CD4-positive, alpha-beta memory T cell (primary cell): ENCODE data around the gene SH3RF1. TPM values are rescaled to one million over a fixed set of nuclear protein-coding genes. Genes with fewer than 3 reads are reported as not detected.

Experiments used
- CTCF ChIA-PET: fragments of 350-600 bp; sonication (Branson Sonifier 250); formaldehyde crosslinking; loops from one replicate; lab custom pipeline; 2021; ENCODE audit warnings: inconsistent platforms; ENCODE audit not compliant: partially characterized antibody; lab: Charles Lee
- POLR2A ChIA-PET: fragments of 350-600 bp; sonication (Branson Sonifier 250); formaldehyde crosslinking; loops from one replicate; lab custom pipeline; 2021; ENCODE audit not compliant: partially characterized antibody; lab: Charles Lee
- DNase-seq, 5 donors: peaks; one replicate each; pipeline versions ENCODE4 v3.0.0 to v3.0.0-alpha.2; 2020 to 2022; ENCODE audit warnings: mixed read lengths in 1 of 5
- H3K27ac ChIP-seq: one replicate; pipeline ENCODE4 v1.7.0; 2013; ENCODE audit warnings: low read depth, low read length
- H3K27me3 ChIP-seq: 2 replicates; pipeline ENCODE4 v1.7.0; 2013; ENCODE audit warnings: mild to moderate bottlenecking, low read length, moderate library complexity; ENCODE audit not compliant: insufficient read depth
- H3K36me3 ChIP-seq: 2 replicates; pipeline ENCODE4 v1.7.0; 2013; ENCODE audit warnings: mild to moderate bottlenecking, low read length, moderate library complexity; ENCODE audit not compliant: insufficient read depth
- H3K4me1 ChIP-seq: 2 replicates; pipeline ENCODE4 v1.7.0; 2013; ENCODE audit warnings: mild to moderate bottlenecking, low read length, moderate library complexity; ENCODE audit not compliant: insufficient read depth
- H3K4me3 ChIP-seq, 2 donors: one replicate each; pipeline ENCODE4 v1.7.0; 2013; ENCODE audit warnings: low read length in 2 of 2, mild to moderate bottlenecking in 1 of 2
- H3K9me3 ChIP-seq, 2 donors: one replicate each; pipeline ENCODE4 v1.7.0; 2013; ENCODE audit warnings: low read length in 2 of 2, control low read depth in 1 of 2; ENCODE audit not compliant: control insufficient read depth in 1 of 2
- H3K27ac Mint-ChIP-seq, 7 donors: one replicate each; pipeline ENCODE4 v1.8.0; 2020 to 2021; ENCODE audit warnings: mixed read lengths in 7 of 7, mild to moderate bottlenecking in 6 of 7, inconsistent platforms in 3 of 7, moderate library complexity in 3 of 7
- H3K27me3 Mint-ChIP-seq, 2 donors: one replicate each; pipeline ENCODE4 v1.8.0; 2020 to 2021; ENCODE audit warnings: mixed read lengths in 2 of 2
- H3K36me3 Mint-ChIP-seq, 2 donors: one replicate each; pipeline ENCODE4 v1.8.0; 2020 to 2021; ENCODE audit warnings: mixed read lengths in 2 of 2, inconsistent platforms in 1 of 2, mild to moderate bottlenecking in 1 of 2
- H3K4me1 Mint-ChIP-seq, 4 donors: one replicate each; pipeline ENCODE4 v1.8.0; 2020 to 2021; ENCODE audit warnings: mixed read lengths in 4 of 4, mild to moderate bottlenecking in 1 of 4
- H3K4me3 Mint-ChIP-seq, 8 donors: one replicate each; pipeline ENCODE4 v1.8.0; 2020 to 2021; ENCODE audit warnings: mixed read lengths in 8 of 8, mild to moderate bottlenecking in 7 of 8, moderate library complexity in 6 of 8, inconsistent platforms in 3 of 8
- H3K9me3 Mint-ChIP-seq, 8 donors: one replicate each; pipeline ENCODE4 v1.8.0; 2020 to 2021; ENCODE audit warnings: mixed read lengths in 8 of 8, mild to moderate bottlenecking in 5 of 8, inconsistent platforms in 3 of 8, moderate library complexity in 1 of 8
- intact Hi-C: fragments of 100-400 bp; cut with micrococcal nuclease; formaldehyde crosslinking; loops from one replicate; pipeline ENCODE4 v1.15.1; 2023
- polyA plus RNA-seq, 2 donors: library from polyadenylated mRNA; unstranded; fragments of 300-500 nt; fragmentation: Illumina TruSeq; gene quantifications; one replicate each; pipeline ENCODE4 v1.2.3, GENCODE V29; 2021
- total RNA-seq, 2 experiments: library from RNA; stranded (reverse); gene quantifications; one replicate each; pipeline ENCODE4 v1.2.3, GENCODE V29; 2021

Gene SH3RF1
- total and polyA plus RNA-seq, 4 experiments from 2014 or later, result 0.11 to 0.15 TPM; not detected in 2

GRCh38 chr4:169221662-169222061 lies 49.1 kb downstream of the SH3RF1 start:
- Histone ChIP-seq H3K36me3 (no peaks in the 10 kb centered on the region), H3K27ac (no peak overlapping the region), H3K4me1 (no peaks in the 10 kb centered on the region), H3K27me3 (no peaks in the 10 kb centered on the region), H3K4me3 (no peak overlapping the region), H3K9me3 (no peaks in the 10 kb centered on the region)
- H3K4me1 Mint-ChIP-seq, result no peaks in the 10 kb centered on the region
- CTCF ChIA-PET, result no interaction called here
- peaks cover 0 to 2% (median 0%) of the 10 kb centered on the region in 8 donors for H3K9me3 Mint-ChIP-seq
- no peak for DNase-seq
- H3K4me3 Mint-ChIP-seq, result no peak overlapping the region
- POLR2A ChIA-PET, result no interaction called here
- no peak overlapping the region for H3K27ac Mint-ChIP-seq
- peaks cover 0 to 6% of the 10 kb centered on the region in 2 donors for H3K27me3 Mint-ChIP-seq
- intact Hi-C loops, result no loop called here
- H3K36me3 Mint-ChIP-seq, result no peaks in the 10 kb centered on the region

- no peaks in the 10 kb centered on the region for H3K36me3 Mint-ChIP-seq
These were observed 49.8 kb downstream of the SH3RF1 start for GRCh38 chr4:169220854-169221411.

GRCh38 chr4:169220447-169220846 lies 50.3 kb downstream of the SH3RF1 start:
- CTCF ChIA-PET, result no interaction called here

More at GRCh38 chr4:169220854-169221411, 49.8 kb downstream of the SH3RF1 start:
- Mint-ChIP-seq H3K4me1 (no peaks in the 10 kb centered on the region), H3K27ac (no peak overlapping the region), H3K27me3 (peaks cover 0 to 7% of the 10 kb centered on the region in 2 donors), H3K9me3 (peaks cover 0 to 2% (median 0%) of the 10 kb centered on the region in 8 donors), H3K4me3 (no peak overlapping the region)
- Histone ChIP-seq H3K27me3 (no peaks in the 10 kb centered on the region), H3K9me3 (no peaks in the 10 kb centered on the region), H3K4me1 (no peaks in the 10 kb centered on the region), H3K36me3 (no peaks in the 10 kb centered on the region), H3K4me3 (no peak overlapping the region), H3K27ac (no peak overlapping the region)
- intact Hi-C loops, result no loop called here
- ChIA-PET POLR2A (no interaction called here), CTCF (no interaction called here)
- no peak for DNase-seq

GRCh38 chr4:169219440-169219839 lies 51.3 kb downstream of the SH3RF1 start:
- Mint-ChIP-seq H3K36me3 (no peaks in the 10 kb centered on the region), H3K9me3 (peaks cover 0 to 2% (median 0%) of the 10 kb centered on the region in 8 donors), H3K27ac (no peak overlapping the region), H3K4me1 (no peaks in the 10 kb centered on the region), H3K4me3 (no peak overlapping the region), H3K27me3 (peaks cover 0 to 8% of the 10 kb centered on the region in 2 donors)
- intact Hi-C loops, result no loop called here
- Histone ChIP-seq H3K36me3 (no peaks in the 10 kb centered on the region), H3K4me3 (no peak overlapping the region), H3K9me3 (no peaks in the 10 kb centered on the region), H3K27me3 (no peaks in the 10 kb centered on the region), H3K27ac (no peak overlapping the region), H3K4me1 (no peaks in the 10 kb centered on the region)
- CTCF ChIA-PET, result no interaction called here
- DNase-seq, result no peak
- POLR2A ChIA-PET, result no interaction called here

More at GRCh38 chr4:169220447-169220846, 50.3 kb downstream of the SH3RF1 start:
- Mint-ChIP-seq H3K4me3 (no peak overlapping the region), H3K36me3 (no peaks in the 10 kb centered on the region), H3K9me3 (peaks cover 0 to 2% (median 0%) of the 10 kb centered on the region in 8 donors), H3K27me3 (peaks cover 0 to 8% of the 10 kb centered on the region in 2 donors), H3K27ac (no peak overlapping the region), H3K4me1 (no peaks in the 10 kb centered on the region)
- Histone ChIP-seq H3K36me3 (no peaks in the 10 kb centered on the region), H3K4me1 (no peaks in the 10 kb centered on the region), H3K27ac (no peak overlapping the region), H3K27me3 (no peaks in the 10 kb centered on the region), H3K4me3 (no peak overlapping the region), H3K9me3 (no peaks in the 10 kb centered on the region)
- no peak for DNase-seq
- POLR2A ChIA-PET, result no interaction called here
- intact Hi-C loops, result no loop called here

- CTCF ChIA-PET, result no interaction called here
- no peaks in the 10 kb centered on the region for H3K4me1 Mint-ChIP-seq
- H3K27ac ChIP-seq, result no peak overlapping the region
These were observed 55.1 kb downstream of the SH3RF1 start for GRCh38 chr4:169215656-169216055.

GRCh38 chr4:169212981-169213380 lies 57.8 kb downstream of the SH3RF1 start:
- H3K4me1 Mint-ChIP-seq, result no peaks in the 10 kb centered on the region
- Histone ChIP-seq H3K27ac (no peak overlapping the region), H3K4me1 (no peaks in the 10 kb centered on the region), H3K9me3 (no peaks in the 10 kb centered on the region), H3K36me3 (no peaks in the 10 kb centered on the region), H3K4me3 (no peak overlapping the region), H3K27me3 (no peaks in the 10 kb centered on the region)
- no peaks in the 10 kb centered on the region for H3K36me3 Mint-ChIP-seq
- H3K27ac Mint-ChIP-seq, result no peak overlapping the region
- no peak overlapping the region for H3K4me3 Mint-ChIP-seq
- ChIA-PET POLR2A (no interaction called here), CTCF (no interaction called here)
- intact Hi-C loops, result no loop called here
- H3K27me3 Mint-ChIP-seq, result peaks cover 2 to 13% of the 10 kb centered on the region in 2 donors
- no peak for DNase-seq
- H3K9me3 Mint-ChIP-seq, result peaks cover 0 to 10% (median 2%) of the 10 kb centered on the region in 8 donors

More at GRCh38 chr4:169215656-169216055, 55.1 kb downstream of the SH3RF1 start:
- Mint-ChIP-seq H3K9me3 (peaks cover 0 to 10% (median 2%) of the 10 kb centered on the region in 8 donors), H3K27ac (no peak overlapping the region), H3K36me3 (no peaks in the 10 kb centered on the region), H3K4me3 (no peak overlapping the region), H3K27me3 (peaks cover 2 to 12% of the 10 kb centered on the region in 2 donors)
- Histone ChIP-seq H3K36me3 (no peaks in the 10 kb centered on the region), H3K27me3 (no peaks in the 10 kb centered on the region), H3K4me1 (no peaks in the 10 kb centered on the region), H3K4me3 (no peak overlapping the region), H3K9me3 (no peaks in the 10 kb centered on the region)
- POLR2A ChIA-PET, result no interaction called here
- DNase-seq, result no peak
- intact Hi-C loops, result no loop called here

GRCh38 chr4:169210504-169211118 lies 60.1 kb downstream of the SH3RF1 start:
- Histone ChIP-seq H3K4me3 (no peak overlapping the region), H3K27me3 (no peaks in the 10 kb centered on the region), H3K36me3 (no peaks in the 10 kb centered on the region), H3K9me3 (no peaks in the 10 kb centered on the region), H3K27ac (no peak overlapping the region), H3K4me1 (no peaks in the 10 kb centered on the region)
- no peak for DNase-seq
- peaks cover 0 to 10% (median 2%) of the 10 kb centered on the region in 8 donors for H3K9me3 Mint-ChIP-seq
- no peaks in the 10 kb centered on the region for H3K4me1 Mint-ChIP-seq
- no peak overlapping the region for H3K4me3 Mint-ChIP-seq
- no peak overlapping the region for H3K27ac Mint-ChIP-seq
- ChIA-PET CTCF (no interaction called here), POLR2A (no interaction called here)
- H3K36me3 Mint-ChIP-seq, result no peaks in the 10 kb centered on the region
- intact Hi-C loops, result no loop called here
- H3K27me3 Mint-ChIP-seq, result peaks cover 2 to 5% of the 10 kb centered on the region in 2 donors
